ENCODE results near the gene STARD7. TPM values are rescaled to one million over a fixed set of nuclear protein-coding genes. Genes with fewer than 3 reads are reported as not detected.
"Not testable (repeated sequence)": the region's sequence is repeated elsewhere in the genome, so short reads cannot be mapped to it uniquely, and the experiment has no call there.

The STARD7 gene
- total RNA-seq, 1 donor from 2014 or later, result 85.8 TPM

DNA sequence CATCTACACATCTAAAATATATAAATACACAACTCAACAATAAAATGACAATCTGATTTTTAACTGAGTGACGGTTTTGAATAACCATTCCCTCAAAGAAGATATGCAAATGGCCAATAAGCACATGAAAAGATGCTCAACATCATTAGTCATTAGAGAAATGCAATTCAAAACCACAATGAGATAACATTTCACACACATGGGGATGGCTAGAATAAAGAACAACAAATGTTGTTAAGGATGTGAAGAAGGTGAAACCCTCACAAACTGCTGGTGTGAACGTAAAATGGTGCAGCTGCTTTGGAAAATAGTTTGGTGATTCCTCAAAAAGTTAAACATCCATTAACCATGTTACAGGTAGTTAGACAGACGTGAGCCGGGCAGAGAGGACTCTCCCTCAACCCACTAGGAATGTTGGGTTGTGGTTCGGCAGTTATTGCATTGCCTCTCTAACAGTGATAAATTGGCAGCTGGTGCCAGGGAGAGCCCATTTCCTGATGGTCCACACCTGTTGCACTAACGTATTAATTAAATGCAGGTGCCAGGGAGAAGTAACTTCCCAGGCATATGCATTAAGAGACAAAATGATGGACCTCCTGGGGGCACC lies 41.1 kb downstream of the STARD7 start:
- DNase-seq (ENCODE audit: extremely low read depth, low read depth, low spot score), result no peak

GRCh38 chr2:96164459-96165184 lies 44.0 kb downstream of the STARD7 start:
- DNase-seq (ENCODE audit: extremely low read depth, low read depth, low spot score), result no peak

DNA sequence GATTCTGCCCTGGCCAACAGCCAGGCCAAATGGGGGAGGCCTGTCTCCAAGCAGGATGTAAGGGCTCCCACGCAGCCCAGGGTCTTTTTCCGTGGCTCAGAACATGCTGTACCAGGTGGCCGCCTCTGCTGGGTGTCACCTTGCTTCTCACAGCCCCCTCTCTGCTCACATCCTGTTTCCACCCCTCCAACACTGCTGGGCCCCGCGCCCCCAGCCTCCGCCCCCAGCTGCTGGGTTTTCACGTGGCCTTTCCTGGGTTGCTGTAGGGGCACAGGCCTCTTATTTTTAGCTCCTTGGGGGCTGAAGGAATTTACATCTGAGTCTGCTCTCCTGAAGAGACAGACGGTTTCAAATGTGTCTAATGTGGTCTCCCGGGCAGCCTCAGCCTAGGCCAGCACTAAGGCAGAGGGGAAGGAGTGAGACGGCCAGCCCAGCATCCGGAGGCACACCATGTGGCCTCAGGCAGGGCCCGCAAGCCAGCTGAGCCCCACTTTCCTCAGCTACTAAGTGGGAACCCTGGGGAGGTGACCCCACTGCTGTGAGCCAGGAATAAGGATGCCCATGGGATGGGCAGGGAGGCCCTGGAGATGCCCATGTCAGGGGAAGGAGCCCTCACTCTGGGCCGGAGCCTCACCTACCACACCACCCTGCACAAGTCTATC lies 44.7 kb downstream of the STARD7 start:
- no peak for DNase-seq (ENCODE audit: extremely low read depth, low read depth, low spot score)

DNA sequence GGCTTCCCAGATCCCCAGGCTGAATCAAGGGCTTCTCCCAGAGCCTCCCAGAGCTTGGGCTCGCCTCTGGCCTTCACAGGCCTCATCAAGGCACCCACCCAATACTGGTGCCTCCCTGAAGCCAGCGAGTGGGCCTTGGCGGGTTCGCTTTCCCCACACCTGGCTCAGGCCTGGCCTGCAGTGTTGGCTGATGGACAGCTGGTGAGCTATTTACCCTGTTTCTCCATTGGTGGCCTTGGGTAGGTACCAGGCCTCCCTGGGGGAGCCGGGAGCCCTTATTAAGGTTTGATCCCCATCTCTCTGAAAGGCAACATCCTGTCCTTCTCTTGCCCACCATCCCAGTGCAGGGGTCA lies 45.2 kb downstream of the STARD7 start:
- DNase-seq (ENCODE audit: extremely low read depth, low read depth, low spot score), result no peak

DNA sequence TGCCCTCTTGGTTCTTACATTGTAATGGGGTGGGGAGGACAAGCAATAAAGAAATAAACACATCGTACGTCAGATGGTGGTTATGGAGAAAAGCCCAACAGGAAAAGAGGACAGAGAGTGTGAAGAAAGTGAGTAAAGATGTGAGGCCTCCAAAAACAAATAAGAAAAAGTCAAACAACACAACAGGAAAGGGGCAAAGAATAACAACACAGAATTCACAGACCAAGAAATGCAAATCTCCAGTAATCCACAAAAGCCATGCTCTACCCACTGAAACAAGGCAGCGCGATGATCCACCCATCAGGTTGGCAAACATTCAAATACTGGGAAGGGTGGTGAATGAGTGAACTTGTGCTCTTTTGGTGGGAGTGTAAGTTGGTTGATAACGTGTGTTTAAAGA lies 46.7 kb downstream of the STARD7 start:
- no peak for DNase-seq (ENCODE audit: extremely low read depth, low read depth, low spot score)

DNA sequence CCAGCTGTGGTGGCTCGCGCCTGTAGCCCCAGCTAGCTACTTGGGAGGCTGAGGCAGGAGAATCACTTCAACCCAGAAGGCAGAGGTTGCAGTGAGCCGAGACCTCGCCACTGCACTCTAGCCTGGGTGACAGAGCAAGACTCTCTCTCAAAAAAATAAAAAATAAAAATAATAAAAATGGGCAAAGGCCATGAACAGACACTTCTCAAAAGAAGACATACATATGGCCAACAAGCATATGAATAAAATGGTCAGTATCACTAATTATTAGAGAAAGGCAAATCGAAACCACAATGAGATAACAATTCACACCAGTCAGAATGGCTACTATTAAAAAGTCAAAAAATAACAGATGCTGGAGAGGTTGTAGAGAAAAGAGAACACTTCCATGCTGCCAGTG lies 48.3 kb downstream of the STARD7 start:
- not testable (repeated sequence) for DNase-seq (ENCODE audit: extremely low read depth, low read depth, low spot score)

DNA sequence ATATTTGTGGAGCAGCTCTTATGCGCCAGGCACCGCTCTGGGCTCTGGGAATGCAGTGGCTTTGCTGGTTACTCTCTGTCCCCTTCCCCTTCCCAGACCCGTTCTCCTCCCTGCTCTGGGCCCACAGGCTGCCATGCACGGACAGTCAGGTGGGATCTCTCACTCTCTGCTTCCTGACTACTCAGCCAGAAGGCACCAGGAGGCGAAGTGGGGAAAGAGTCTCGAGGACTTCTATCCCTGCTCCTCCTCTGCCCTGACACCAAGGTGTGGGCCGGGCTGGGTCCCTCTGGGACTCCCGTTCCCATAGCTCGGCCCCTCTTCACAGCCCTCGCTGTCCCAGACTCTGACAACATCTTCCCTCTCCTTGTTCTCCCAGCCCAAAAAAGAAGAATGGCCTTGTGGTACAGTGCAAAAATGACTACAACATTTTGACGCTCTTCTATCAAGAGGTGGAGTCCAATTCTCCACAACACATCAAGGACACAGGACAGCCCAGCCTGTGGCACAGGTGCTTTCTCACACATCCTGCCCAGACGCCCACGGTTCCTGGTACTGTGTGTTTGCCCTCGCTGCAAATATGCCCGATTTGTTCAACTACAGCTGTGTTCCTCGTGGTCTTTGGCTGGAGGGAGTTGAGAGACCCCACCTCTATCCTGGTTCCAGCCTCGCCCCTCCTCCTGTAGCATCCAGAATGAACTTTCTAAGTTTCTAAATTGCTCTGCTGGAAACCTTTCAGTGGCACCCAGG lies 49.4 kb downstream of the STARD7 start:
- no peak for DNase-seq (ENCODE audit: extremely low read depth, low read depth, low spot score)

DNA sequence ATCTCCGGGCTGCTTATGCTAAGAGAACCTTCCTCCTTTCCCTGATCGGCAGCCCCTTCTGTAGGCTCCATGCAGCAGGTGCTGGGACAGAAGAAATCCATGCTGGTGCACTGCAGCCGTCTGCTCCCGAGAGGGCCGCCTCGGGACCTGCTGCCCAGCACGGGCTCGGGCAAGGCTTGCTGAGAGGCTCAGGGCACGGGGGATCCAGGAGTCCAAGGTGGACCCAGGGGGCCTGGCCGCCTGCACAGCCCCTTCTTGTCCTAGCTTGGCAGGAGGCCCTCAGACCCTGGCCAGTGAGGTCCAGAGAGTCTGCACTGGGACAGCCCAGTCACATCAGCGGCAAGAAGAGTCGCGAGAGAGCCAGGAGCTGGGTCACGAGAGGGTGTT lies 50.1 kb downstream of the STARD7 start:
- no peak for DNase-seq (ENCODE audit: extremely low read depth, low read depth, low spot score)

DNA sequence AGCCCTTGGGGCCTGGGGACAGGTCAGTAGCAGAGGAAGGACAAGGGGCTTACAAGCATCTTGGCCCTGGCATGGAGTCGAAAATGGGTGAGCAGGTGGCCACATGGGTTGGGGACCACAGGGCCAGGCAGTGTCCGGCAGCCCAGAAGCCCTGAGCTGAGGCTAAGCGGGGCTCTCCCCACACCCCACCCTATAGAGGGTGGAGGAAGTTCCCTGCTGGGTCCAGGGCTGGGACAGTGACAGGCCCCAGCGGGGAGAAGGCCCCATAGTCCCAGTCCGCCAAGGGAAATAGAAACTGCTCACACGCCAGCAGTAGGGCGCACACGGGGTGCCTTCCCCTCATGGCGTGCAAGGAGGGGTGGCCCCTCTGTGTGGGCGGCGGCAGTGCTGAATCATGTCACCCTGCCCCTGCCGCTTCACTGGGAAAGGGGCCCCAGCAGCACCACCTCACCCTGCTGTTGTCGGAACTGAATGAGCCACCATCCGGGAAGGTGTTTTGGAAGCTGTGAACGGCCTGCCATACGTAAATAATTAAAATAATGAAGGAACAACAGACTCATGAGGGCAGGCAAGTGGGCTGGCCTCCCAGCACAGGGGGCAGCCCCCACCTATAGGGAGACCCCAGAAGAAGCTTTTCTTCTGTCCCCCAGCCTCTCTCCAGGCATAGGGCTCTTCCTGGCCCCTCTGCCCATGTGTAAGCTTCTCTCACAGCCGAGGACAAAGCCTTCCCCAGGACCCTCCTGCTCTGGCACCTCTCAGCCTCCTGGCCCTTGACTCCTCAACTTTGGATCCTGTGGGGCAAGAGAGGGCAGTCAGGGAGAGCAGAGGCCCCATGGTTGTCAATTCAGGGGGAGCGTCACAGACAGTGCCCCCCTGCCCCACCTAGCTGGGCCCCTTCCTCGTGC lies 50.7 kb downstream of the STARD7 start:
- no peak for DNase-seq (ENCODE audit: extremely low read depth, low read depth, low spot score)

DNA sequence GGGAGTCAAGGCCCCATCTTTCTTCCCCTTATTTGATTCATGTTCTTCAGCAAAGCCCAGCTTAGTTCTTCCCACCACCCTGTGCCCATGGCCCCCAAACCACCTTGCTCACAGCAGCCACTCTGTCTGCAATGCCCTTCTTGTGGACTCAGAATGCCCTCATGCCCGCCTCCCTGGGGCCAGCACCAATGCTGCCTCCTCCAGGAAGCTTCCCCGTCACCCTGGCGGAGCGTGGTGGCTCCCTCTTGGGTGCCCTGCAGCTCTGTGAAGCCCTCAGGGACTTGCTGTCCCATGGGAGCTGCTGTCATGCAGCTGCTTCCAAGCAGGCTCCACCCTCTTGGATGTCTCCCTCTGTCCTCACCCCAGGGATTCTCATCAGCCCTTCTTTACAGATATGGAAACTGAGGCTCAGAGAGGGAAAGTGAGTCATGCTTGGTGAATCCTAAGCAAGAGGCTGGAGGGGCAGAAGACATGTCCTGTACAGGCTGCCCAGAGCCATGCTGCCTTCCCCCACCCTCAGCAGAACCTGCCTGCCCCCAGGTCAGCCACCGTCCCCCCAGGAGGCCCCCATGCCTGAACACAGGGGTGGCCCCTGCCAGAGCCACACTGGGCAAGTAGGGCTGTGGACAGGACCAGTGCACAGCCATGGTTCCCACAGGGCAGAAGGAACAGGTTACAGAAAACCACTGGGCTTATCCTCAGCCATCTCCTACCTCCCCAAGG lies 51.5 kb downstream of the STARD7 start:
- no peak for DNase-seq (ENCODE audit: extremely low read depth, low read depth, low spot score)

DNA sequence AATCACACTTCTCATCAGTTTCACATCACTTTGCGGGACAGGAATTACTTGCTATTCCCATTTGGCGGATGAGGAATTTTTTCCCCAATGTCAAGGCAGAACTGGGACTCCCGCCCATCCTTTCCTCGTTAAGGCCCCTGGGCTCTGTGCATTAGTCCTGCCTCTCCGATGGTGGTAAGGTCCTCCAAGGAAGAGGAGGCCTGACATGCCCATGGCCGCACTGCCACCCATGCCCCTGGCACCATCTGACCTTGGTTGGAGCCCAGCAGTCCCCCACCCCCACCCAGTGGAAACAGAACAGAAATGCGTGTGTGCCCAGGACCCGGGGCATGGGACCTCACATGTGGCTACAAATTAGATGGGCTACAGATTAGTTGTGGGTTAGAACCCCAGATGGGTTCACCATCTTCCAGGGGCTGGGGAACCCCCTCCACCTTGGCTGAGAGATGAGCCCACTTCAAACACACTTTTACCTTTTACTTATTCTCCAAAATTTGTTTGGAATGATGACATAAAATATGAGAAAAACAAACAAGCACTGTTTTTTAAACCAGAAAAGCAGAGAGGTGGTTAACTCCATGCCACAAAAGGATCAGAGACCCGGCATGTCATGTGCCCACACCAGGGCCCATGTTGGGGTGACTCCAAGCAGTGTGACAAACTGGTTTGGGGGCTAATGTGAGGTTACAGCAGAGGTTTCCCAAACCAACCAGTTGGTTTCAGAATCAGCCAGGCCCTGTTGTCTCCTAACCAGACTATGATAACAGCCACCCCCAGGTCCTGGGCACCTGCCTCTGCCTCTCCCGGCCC lies 52.4 kb downstream of the STARD7 start:
- DNase-seq (ENCODE audit: extremely low read depth, low read depth, low spot score), result no peak

GRCh38 chr2:96154506-96155380 lies 53.9 kb downstream of the STARD7 start:
- no peak for DNase-seq (ENCODE audit: extremely low read depth, low read depth, low spot score)

GRCh38 chr2:96153991-96154431 lies 54.6 kb downstream of the STARD7 start:
- DNase-seq (ENCODE audit: extremely low read depth, low read depth, low spot score), result no peak

DNA sequence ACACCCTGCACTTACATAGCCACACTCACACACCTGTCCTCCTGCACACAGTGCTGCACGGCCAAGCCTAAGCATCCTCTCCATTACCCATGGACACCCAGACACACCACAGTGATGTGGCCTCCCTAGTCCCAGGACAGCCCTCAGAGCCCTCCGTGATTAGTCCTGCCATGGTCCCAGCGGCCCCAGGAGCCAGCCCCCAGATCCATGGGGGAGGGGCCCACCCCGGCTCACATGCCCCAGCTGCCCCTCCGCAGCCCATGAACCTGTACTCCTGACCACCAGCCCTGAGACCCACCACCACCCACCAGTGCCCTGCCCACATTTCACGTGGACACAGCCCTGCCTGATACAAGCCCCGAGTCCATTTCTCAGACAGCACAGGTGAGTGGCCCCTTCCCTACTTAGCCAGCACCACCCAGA lies 55.3 kb downstream of the STARD7 start:
- DNase-seq (ENCODE audit: extremely low read depth, low read depth, low spot score), result no peak

DNA sequence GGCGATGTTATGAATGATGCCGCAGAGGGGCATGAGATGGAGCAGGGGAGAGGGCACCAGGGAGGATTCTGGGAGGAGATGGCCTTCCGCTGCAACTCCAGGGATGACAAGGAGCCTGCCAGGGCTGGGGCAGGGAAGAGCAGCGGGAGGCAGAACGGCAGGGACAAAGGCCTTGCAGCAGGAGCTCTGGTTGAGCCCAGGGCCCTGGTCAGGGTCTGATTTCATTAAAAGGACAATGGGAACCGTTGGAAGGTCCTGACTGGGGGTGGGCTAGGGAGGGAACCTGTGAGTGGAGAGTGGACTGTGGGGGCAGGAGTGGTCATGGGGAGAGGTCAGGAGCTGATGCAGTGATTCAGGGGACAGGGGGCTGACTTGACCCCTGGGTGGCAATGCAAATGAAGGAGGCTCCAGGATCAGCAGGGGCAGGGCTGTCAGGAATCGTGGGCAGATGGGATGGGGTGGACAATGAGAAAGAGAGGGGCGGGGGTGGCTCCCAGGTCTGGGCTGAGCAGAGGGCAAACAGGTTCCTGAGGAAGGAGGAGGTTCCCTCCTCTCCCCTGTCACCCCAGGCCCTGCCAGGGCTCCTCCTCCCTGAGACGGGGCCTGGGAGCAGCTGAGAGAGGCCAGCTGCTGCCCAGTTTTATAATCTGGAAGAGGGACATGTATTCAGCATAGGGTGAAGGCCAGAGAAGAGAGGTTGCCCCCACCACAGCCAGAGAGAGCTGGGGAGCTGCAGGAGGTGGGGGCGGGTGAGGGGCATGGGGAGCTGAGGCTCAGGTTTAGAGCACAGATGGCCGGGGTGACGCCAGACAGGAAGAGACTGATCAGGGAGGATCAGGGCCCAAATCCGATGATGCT lies 56.1 kb downstream of the STARD7 start:
- no peak for DNase-seq (ENCODE audit: extremely low read depth, low read depth, low spot score)

GRCh38 chr2:96151595-96152303 lies 56.9 kb downstream of the STARD7 start:
- DNase-seq (ENCODE audit: extremely low read depth, low read depth, low spot score), result no peak
